Measurements from ENCODE around the gene KCTD4. TPM values are rescaled to one million over a fixed set of nuclear protein-coding genes. Genes with fewer than 3 reads are reported as not detected.

KCTD4 gene
- polyA plus RNA-seq, 3 donors = 0.12 TPM; not detected in 2

- H2AFZ ChIP-seq (ENCODE audit: insufficient read depth, low read depth, low read length, poor library complexity, severe bottlenecking) = no peak overlapping the region
- peaks cover 0 to 2% of the 10 kb centered on the region in 2 donors for H3K36me3 ChIP-seq (replicated peaks in 1 of 2; ENCODE audit: control insufficient read depth in 1 of 2, insufficient read depth in 2 of 2, low read length in 2 of 2)
- H3K4me1 Mint-ChIP-seq = no peaks in the 10 kb centered on the region
- peaks cover 4% of the 10 kb centered on the region for H4K20me1 ChIP-seq (ENCODE audit: insufficient read depth, low read length)
- peaks cover 6 to 12% of the 10 kb centered on the region in 2 donors for H3K36me3 Mint-ChIP-seq
- intact Hi-C loops (cut with micrococcal nuclease) = no loop called here
- no peak for DNase-seq
- no peak overlapping the region for H3K27ac Mint-ChIP-seq
- H3K4me3 ChIP-seq (replicated peaks in 1 of 3; ENCODE audit: low read depth in 2 of 3, low read length in 3 of 3) = no peak overlapping the region
- H3K9ac ChIP-seq (ENCODE audit: insufficient read depth, low read length, poor library complexity, severe bottlenecking) = no peak overlapping the region
- TF ChIP-seq, protein P1, sequence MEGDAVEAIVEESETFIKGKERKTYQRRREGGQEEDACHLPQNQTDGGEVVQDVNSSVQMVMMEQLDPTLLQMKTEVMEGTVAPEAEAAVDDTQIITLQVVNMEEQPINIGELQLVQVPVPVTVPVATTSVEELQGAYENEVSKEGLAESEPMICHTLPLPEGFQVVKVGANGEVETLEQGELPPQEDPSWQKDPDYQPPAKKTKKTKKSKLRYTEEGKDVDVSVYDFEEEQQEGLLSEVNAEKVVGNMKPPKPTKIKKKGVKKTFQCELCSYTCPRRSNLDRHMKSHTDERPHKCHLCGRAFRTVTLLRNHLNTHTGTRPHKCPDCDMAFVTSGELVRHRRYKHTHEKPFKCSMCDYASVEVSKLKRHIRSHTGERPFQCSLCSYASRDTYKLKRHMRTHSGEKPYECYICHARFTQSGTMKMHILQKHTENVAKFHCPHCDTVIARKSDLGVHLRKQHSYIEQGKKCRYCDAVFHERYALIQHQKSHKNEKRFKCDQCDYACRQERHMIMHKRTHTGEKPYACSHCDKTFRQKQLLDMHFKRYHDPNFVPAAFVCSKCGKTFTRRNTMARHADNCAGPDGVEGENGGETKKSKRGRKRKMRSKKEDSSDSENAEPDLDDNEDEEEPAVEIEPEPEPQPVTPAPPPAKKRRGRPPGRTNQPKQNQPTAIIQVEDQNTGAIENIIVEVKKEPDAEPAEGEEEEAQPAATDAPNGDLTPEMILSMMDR (IDR thresholded peaks at IDR 0.05) = no peak
- no peaks in the 10 kb centered on the region for H3K79me2 ChIP-seq (ENCODE audit: insufficient read depth, low read length)
- no peak overlapping the region for H3K4me2 ChIP-seq (replicated peaks; ENCODE audit: extremely low read depth, low read length, poor library complexity, severe bottlenecking)
- H3K9me3 Mint-ChIP-seq = no peaks in the 10 kb centered on the region
- H3K27me3 ChIP-seq (ENCODE audit: control insufficient read depth in 2 of 2, insufficient read depth in 2 of 2, low read length in 2 of 2) = no peaks in the 10 kb centered on the region
- WGBS (ENCODE audit: insufficient coverage) = no CpG with 5 or more reads among the region's 1 CpG
- no peaks in the 10 kb centered on the region for H3K4me1 ChIP-seq (ENCODE audit: control insufficient read depth in 1 of 2, insufficient read depth in 2 of 2, low read length in 2 of 2)
- no peaks in the 10 kb centered on the region for H3K9me3 ChIP-seq (replicated peaks in 1 of 2; ENCODE audit: control insufficient read depth in 1 of 2, insufficient read depth in 1 of 2, low read length in 2 of 2)
- no peak overlapping the region for H3K27ac ChIP-seq (ENCODE audit: low read depth in 1 of 2, low read length in 2 of 2)
- H3K4me3 Mint-ChIP-seq = no peak overlapping the region
- peaks cover 0 to 2% (median 2%) of the 10 kb centered on the region in 3 donors for H3K27me3 Mint-ChIP-seq (ENCODE audit: low read depth in 3 of 3)
Measured at GRCh38 chr13:45231722-45232121, 30.9 kb upstream of the KCTD4 start.

- Histone ChIP-seq H3K36me3 (replicated peaks in 1 of 2; ENCODE audit: control insufficient read depth in 1 of 2, insufficient read depth in 2 of 2, low read length in 2 of 2) (peaks cover 0 to 2% of the 10 kb centered on the region in 2 donors), H2AFZ (ENCODE audit: insufficient read depth, low read depth, low read length, poor library complexity, severe bottlenecking) (no peak overlapping the region), H3K4me3 (replicated peaks in 1 of 3; ENCODE audit: low read depth in 2 of 3, low read length in 3 of 3) (no peak overlapping the region), H3K9ac (ENCODE audit: insufficient read depth, low read length, poor library complexity, severe bottlenecking) (no peak overlapping the region), H3K79me2 (ENCODE audit: insufficient read depth, low read length) (no peaks in the 10 kb centered on the region), H3K4me2 (replicated peaks; ENCODE audit: extremely low read depth, low read length, poor library complexity, severe bottlenecking) (no peak overlapping the region), H4K20me1 (ENCODE audit: insufficient read depth, low read length) (peaks cover 4% of the 10 kb centered on the region), H3K27me3 (ENCODE audit: control insufficient read depth in 2 of 2, insufficient read depth in 2 of 2, low read length in 2 of 2) (no peaks in the 10 kb centered on the region), H3K4me1 (ENCODE audit: control insufficient read depth in 1 of 2, insufficient read depth in 2 of 2, low read length in 2 of 2) (no peaks in the 10 kb centered on the region), H3K9me3 (replicated peaks in 1 of 2; ENCODE audit: control insufficient read depth in 1 of 2, insufficient read depth in 1 of 2, low read length in 2 of 2) (no peaks in the 10 kb centered on the region), H3K27ac (ENCODE audit: low read depth in 1 of 2, low read length in 2 of 2) (no peak overlapping the region)
- Mint-ChIP-seq H3K27me3 (ENCODE audit: low read depth in 3 of 3) (peaks cover 0 to 2% (median 2%) of the 10 kb centered on the region in 3 donors), H3K4me3 (no peak overlapping the region), H3K36me3 (peaks cover 6 to 13% of the 10 kb centered on the region in 2 donors), H3K27ac (no peak overlapping the region), H3K9me3 (no peaks in the 10 kb centered on the region), H3K4me1 (peaks cover 2% of the 10 kb centered on the region)
- DNase-seq = no peak
- intact Hi-C loops (cut with micrococcal nuclease) = no loop called here
- TF ChIP-seq, protein P1 (IDR thresholded peaks at IDR 0.05) = no peak
- 100% methylated on average over 1 of the region's 4 CpGs for WGBS (ENCODE audit: insufficient coverage)
Measured at GRCh38 chr13:45231305-45231704, 30.5 kb upstream of the KCTD4 start.

Data from CD14-positive monocyte (primary cell).